HFF-Myc (cell line): ENCODE results near the gene CIC.

Experiments used
- DNase-seq: peaks from one replicate; pipeline ENCODE4 v3.0.0-alpha.2; 2011; ENCODE audit warnings: low read depth; ENCODE audit errors: extremely low read depth
- H3K4me3 ChIP-seq: replicated peaks from 2 replicates; pipeline ENCODE4 v1.5.1; 2011; ENCODE audit warnings: low read depth, mild to moderate bottlenecking, control low read depth, low read length
- TF ChIP-seq, protein P1 (sequence below): IDR thresholded peaks from 2 replicates; pipeline ENCODE4 v1.5.1; 2012; ENCODE audit warnings: mild to moderate bottlenecking, low read depth, low read length, control low read depth; ENCODE audit errors: missing control alignments

The CIC gene

DNA sequence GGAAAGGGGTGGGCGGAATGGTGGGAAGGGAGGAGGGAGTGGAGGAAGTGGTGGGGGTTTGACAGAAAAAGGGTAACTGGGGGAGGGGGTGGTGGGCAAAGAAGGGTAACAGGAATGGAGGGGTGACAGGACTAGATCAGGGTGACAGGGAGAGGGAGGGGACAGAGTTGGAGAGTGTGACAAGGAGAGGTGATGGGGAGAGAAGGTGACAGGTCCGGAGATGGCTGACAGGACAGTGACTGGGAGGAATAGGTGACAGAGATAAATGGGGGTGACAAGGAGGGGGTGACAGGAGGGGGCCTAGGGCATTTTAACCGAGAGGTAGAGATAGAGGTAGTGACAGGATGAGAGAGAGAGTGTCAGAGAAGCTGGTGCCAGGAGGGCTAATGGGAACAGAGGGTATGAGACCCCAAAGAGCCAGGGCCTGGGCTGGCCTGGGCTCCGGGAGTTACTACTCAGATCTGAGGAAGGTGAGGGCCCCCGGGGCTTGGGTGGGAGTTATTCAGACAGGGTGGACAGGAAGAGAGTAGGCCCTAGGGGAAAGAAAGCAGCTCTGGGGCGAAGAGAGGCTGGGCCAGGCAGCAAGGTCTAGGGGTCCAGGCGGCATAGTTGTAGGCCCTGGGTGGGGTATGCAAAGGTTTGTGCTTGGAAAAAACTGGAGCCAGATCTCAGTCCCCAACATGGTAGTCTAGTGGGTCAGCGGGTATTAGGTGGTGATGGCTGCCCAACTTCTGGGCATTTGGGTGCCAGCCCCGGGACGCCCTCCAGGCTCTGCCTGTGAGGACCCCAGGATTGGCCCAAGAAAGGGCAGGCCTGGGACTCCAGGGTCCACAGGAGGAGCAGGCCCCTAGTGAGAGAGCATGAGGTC, 660 bp downstream of the CIC start:
- DNase-seq: no peak
- TF ChIP-seq, protein P1, sequence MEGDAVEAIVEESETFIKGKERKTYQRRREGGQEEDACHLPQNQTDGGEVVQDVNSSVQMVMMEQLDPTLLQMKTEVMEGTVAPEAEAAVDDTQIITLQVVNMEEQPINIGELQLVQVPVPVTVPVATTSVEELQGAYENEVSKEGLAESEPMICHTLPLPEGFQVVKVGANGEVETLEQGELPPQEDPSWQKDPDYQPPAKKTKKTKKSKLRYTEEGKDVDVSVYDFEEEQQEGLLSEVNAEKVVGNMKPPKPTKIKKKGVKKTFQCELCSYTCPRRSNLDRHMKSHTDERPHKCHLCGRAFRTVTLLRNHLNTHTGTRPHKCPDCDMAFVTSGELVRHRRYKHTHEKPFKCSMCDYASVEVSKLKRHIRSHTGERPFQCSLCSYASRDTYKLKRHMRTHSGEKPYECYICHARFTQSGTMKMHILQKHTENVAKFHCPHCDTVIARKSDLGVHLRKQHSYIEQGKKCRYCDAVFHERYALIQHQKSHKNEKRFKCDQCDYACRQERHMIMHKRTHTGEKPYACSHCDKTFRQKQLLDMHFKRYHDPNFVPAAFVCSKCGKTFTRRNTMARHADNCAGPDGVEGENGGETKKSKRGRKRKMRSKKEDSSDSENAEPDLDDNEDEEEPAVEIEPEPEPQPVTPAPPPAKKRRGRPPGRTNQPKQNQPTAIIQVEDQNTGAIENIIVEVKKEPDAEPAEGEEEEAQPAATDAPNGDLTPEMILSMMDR: no peak

DNA sequence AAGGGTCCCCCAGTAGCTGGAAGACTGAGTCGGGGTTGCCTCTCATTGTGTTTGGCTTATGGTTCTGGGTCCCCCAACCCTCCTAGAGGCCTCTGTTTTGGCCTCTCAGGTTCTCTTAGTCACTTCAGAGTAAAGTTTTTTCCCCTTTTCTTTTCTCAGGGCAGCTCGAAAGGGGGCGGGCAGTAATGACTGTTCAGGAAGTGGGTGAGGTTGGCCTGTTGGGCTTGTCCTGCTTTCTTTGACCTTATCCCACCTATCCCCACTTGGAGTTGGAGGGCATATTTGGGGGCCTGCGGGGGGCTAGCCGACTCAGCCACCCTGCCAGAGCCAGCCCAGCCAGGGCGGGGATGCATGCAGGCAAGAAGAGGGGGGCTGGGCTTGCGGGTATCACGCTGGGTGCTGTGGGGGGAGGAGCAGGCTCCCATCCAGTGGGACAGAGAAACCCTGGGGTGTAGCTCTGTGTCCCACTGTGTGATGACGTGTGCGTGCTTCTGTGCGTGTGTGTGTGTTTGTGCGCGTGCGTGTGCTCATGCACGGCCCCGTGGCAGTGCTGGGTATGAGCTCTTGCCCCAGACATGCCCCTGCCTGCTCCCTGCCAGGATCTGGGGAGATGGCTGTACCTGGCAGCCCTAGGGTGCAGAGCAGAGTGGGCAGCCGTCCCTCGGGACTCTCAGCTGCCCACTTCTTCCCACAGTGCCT, 1.4 kb downstream of the CIC start:
- no peak for DNase-seq
- H3K4me3 ChIP-seq: peak overlapping the region; percentile 69
- TF ChIP-seq, protein P1: no peak

More for the DNA sequence above, 660 bp downstream of the CIC start:
- peak overlapping the region; percentile 69 for H3K4me3 ChIP-seq

GRCh38 chr19:42271045-42271419, 2.0 kb downstream of the CIC start:
- no peak for DNase-seq
- TF ChIP-seq, protein P1: no peak
- peak overlapping the region; percentile 69 for H3K4me3 ChIP-seq

GRCh38 chr19:42271861-42272534, 2.9 kb downstream of the CIC start:
- H3K4me3 ChIP-seq: no peak overlapping the region
- TF ChIP-seq, protein P1: no peak
- DNase-seq: no peak

DNA sequence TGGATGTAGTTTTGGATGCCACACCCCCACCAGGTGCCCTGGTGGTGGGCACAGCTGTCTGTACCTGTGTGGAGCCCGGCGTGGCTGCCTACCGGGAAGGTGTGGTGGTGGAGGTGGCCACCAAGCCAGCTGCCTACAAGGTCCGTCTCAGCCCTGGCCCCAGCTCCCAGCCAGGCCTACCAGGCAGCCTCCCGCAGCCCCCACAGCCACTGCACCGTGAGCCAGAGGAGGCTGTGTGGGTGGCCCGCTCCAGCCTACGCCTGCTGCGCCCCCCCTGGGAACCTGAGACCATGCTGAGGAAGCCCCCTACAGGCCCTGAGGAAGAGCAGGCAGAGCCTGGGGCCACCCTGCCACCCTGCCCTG, 3.5 kb downstream of the CIC start:
- TF ChIP-seq, protein P1: no peak

GRCh38 chr19:42272989-42273406, 3.9 kb downstream of the CIC start:
- no peak for DNase-seq
- TF ChIP-seq, protein P1: no peak
- H3K4me3 ChIP-seq: no peak overlapping the region

More for the DNA sequence above, 3.5 kb downstream of the CIC start:
- no peak overlapping the region for H3K4me3 ChIP-seq
- DNase-seq: no peak
